Measurements from ENCODE around the gene MRPL51.

The MRPL51 gene

DNA sequence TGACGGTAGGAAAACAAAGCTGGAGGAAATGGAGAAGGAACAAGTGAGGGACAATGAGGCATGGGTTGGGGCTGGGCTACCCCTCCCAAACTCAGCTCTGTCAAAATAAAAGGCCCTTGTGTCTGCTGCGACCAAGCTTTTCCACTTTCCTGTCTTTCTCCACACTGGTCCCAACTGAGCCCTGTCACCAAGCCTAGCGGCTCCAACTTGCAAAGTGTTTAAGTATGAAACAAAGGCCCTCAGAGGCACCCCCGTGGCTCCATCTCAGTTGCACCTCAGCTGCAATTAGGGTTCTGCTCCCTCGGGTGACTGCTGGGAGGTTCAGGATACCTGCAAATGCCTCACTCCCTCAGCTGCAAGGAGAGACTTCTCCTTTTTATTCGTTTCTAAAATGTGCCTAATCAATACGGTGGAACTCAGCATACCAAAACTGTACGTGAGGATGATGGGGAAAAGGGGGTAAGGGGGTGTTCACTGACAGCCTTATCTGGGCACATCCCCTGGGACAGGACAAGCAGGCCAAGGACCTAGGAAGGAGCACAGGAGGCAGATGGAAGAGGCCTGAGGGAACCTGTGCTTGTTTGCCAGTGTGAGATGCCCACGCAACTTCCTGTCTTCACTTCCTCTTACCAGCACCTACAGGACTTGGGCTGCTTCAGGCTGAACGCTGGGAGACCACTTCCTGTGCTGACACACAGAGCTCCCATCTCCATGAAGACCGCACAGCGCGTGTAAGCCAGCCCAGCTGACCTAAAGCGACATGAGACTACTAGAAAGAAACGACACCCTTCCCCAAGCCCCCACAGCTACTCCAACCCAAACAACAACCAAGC lies 31.4 kb downstream of the MRPL51 start:
- no peak for DNase-seq (ENCODE audit: low spot score)

DNA sequence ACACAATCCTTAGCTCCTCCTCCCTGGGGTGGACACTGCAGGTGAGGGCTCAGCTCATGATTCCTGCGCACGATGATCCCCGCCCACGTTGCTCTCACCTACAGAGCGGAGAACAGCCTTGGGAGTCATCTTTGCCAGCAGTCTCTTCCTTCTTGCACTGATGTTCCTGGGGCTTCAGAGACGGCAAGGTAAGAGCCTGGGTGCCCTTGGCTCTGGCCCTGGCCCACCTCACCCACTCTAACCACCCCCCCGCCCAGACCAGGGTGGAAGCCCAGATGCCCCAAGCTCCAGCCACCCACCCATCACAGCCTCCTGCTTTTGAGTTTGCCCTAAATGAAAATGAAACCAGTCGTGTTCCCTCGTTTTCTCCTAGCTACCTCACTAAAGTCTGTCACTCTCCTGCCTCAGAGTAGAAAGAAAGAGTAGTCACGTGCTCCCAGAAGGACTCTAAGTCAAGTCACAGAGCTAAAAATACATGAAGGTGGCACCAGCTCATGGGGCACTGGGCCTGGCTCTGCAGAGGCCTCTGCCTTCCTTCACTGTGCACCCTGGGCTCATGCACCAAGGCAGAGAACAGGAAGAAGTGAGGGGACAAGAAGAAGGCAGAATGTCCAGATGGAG lies 32.2 kb downstream of the MRPL51 start:
- DNase-seq (ENCODE audit: low spot score): no peak

DNA sequence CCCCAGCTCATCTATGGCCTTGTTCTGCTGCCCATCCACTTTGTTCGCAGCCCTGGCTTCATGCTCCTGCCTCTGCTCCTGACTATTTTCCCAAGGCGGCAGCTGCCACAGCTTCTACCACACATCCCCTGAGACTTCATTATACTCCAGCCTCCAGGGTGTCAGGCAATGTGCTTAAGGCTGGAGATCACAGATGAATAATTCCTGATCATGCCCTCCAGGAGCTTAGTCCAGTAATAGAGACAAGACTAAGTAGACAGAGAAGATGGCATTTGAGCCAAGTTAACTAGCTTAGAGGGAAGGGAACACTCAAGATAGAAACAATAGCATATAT lies 34.1 kb downstream of the MRPL51 start:
- DNase-seq (ENCODE audit: low spot score): no peak

DNA sequence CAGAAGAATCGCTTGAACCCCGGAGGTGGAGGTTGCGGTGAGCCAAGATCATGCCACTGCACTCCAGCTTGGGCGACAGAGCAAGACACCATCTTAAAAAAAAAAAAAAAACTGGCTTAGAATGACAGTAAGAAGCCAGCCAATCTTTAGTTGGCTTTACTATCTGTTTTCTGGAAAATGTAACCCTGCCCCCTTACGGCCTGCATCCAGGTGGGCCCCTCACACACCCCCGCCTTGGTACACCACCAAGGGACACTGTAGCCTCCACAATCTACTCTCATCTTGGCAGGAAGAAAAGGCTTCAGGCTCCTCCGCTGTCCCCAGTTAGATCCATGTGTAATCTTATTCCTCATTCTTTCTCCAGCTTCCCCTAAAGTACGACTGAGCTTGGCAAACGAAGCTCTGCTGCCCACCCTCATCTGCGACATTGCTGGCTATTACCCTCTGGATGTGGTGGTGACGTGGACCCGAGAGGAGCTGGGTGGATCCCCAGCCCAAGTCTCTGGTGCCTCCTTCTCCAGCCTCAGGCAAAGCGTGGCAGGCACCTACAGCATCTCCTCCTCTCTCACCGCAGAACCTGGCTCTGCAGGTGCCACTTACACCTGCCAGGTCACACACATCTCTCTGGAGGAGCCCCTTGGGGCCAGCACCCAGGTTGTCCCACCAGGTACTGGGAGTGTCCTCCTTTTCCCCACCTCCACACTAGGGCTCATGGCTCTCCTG lies 34.6 kb downstream of the MRPL51 start:
- no peak for DNase-seq (ENCODE audit: low spot score)

DNA sequence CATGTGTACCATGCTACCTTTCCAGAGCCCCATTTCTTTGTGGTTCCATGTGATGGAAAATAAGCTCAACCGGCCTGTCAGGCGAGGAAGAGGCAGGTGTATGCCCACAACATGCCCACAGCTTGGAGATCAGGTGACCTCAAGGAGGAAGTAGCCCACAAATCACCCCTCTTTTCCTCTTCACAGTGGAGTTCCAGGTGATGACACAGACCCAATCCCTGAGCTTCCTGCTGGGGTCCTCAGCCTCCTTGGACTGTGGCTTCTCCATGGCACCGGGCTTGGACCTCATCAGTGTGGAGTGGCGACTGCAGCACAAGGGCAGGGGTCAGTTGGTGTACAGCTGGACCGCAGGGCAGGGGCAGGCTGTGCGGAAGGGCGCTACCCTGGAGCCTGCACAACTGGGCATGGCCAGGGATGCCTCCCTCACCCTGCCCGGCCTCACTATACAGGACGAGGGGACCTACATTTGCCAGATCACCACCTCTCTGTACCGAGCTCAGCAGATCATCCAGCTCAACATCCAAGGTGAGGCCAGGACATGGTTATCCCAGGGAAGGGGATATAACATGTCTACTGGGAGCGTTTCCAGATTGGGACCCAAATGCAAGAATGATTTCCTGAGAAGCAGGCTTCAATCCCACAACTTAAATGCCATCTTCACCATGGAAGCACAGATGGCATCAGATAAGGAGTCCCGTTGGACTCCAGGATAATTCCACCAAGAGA lies 35.7 kb downstream of the MRPL51 start:
- no peak for DNase-seq (ENCODE audit: low spot score)

DNA sequence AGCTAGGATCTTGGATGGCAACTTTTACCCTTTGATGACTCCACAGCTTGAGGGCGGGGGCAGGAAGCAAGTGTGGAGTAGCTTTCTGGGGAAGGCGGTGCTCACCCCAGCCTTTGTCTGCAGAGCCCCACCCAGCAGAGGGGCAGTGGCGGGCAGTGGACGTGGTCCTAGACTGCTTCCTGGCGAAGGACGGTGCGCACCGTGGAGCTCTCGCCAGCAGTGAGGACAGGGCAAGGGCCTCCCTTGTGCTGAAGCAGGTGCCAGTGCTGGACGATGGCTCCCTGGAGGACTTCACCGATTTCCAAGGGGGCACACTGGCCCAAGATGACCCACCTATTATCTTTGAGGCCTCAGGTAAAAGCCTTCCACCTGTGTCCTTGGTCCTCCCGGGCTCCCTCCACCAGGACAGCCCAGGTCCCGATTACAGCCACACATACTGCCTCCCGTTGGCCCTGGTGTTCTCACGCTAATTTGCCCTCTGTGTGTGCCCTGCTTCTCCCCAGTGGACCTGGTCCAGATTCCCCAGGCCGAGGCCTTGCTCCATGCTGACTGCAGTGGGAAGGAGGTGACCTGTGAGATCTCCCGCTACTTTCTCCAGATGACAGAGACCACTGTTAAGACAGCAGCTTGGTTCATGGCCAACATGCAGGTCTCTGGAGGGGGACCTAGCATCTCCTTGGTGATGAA lies 40.0 kb downstream of the MRPL51 start:
- no peak for DNase-seq (ENCODE audit: low spot score)

DNA sequence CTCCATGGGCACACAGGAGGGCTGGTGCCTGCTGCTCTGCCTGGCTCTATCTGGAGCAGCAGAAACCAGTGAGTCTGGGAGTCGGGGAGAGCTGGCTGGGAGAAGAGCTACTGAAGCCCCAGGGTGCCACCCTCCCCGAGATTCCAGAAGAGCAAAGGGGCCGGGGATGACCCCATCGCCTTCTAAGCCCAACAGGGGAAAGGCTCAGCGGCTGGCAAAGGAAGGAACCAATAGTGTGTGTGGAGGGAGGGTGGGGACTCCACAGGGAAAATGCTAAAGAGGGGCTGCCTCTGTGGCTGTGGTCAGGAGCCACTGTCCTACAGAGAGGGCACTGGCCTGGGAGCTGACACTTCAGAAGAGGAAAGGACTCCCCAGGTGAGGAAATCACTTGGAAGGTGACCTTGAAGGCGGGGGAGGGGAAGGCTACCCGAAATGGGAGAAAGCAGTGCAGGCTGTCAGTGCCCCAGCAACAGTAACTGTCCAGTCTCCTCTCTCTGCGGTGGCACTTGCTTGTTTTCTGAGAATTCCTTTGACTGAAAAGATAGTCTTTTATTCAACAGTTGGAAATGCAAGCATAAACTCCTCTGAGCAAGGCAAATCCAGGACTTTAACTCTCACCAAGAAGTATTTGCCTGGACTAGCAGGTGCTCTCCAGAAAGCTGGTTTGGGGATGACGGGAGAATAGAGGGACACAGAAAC lies 40.7 kb downstream of the MRPL51 start:
- DNase-seq (ENCODE audit: low spot score): peak; percentile 55

DNA sequence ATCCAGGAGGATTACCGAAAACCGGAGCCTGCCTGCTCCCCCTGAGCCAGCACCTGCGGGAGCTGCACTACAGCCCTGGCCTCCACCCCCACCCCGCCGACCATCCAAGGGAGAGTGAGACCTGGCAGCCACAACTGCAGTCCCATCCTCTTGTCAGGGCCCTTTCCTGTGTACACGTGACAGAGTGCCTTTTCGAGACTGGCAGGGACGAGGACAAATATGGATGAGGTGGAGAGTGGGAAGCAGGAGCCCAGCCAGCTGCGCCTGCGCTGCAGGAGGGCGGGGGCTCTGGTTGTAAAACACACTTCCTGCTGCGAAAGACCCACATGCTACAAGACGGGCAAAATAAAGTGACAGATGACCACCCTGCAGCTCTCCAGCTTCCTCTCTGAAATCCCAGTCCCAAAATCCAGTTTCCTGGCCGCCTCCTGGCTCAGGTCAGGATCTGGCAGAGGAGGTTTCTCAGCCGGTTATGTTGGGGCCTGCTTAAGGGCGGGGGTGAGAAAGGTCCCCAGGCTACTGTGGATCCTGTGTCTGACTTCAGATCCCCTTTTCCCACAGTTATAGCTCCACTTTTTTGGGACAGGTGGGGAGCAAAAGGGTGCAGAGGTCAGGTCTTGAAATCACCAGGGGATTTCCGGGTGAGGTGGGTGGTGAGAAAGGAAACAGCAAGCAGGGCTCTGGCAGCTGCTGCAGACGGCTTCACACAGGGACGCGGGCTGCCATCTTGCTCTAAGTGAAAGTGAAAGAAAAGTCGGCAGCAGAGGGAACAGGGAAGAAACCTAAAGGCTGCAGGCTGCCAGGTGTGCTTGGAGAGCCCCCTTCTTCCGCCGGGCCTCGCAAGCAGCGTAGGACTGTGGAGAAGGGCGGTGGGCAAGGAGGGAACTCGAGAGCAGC lies 41.5 kb downstream of the MRPL51 start, which contains the start of gene TAPBPL:
Gene TAPBPL (plus strand): TSS at position 695 of the 897 bp plus-strand sequence. CDS start 207 bp downstream, outside the sequence.
- peak; percentile 95 for DNase-seq (ENCODE audit: low spot score)

DNA sequence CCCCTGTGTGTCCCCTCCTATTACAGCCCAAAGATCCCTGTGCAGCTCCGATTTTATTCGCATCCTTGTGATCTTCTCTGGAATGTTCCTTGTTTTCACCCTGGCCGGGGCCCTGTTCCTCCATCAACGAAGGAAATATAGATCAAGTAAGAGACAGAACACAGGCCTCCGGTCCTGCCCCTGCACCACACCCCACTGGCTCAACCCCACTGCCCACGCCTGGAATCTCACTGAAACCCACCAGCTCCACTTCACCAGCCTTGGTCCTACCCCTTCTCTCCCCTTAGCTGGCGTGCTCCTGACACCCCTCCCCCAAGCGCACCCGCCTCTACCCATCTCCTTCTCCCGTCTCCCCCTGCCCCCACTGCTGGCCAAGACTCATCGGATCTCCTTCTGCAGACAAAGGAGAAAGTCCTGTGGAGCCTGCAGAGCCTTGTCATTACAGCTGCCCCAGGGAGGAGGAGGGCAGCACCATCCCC lies 42.2 kb downstream of the MRPL51 start:
- DNase-seq (ENCODE audit: low spot score): peak; percentile 50

DNA sequence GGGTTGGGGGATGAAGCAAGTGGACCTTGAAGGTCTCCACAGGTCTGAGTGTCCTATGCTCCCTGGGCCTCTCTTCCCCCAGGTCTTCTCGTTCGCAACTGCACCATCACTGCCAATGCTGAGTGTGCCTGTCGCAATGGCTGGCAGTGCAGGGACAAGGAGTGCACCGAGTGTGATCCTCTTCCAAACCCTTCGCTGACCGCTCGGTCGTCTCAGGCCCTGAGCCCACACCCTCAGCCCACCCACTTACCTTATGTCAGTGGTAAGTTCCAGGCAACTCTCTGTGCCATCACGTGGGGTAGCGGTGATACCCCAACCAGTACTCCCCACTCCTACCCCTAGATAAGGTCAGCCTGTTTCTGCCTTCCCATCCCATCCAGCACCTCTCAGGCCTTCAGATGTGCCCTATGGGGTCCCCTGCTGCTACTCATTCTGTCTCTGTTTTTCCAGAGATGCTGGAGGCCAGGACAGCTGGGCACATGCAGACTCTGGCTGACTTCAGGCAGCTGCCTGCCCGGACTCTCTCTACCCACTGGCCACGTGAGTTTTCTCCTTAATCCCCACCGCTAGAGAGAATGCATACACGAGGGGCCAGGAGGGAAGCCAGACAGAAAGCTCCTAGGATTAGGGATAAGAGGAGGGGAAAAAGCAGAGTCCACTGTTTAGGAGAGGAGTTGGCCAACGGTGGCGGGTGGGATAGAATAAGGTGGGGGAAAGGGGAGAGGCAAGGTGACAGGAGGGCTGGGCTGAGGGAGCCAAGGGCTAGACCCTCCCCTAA lies 42.8 kb downstream of the MRPL51 start:
- peak; percentile 25 for DNase-seq (ENCODE audit: low spot score)

DNA sequence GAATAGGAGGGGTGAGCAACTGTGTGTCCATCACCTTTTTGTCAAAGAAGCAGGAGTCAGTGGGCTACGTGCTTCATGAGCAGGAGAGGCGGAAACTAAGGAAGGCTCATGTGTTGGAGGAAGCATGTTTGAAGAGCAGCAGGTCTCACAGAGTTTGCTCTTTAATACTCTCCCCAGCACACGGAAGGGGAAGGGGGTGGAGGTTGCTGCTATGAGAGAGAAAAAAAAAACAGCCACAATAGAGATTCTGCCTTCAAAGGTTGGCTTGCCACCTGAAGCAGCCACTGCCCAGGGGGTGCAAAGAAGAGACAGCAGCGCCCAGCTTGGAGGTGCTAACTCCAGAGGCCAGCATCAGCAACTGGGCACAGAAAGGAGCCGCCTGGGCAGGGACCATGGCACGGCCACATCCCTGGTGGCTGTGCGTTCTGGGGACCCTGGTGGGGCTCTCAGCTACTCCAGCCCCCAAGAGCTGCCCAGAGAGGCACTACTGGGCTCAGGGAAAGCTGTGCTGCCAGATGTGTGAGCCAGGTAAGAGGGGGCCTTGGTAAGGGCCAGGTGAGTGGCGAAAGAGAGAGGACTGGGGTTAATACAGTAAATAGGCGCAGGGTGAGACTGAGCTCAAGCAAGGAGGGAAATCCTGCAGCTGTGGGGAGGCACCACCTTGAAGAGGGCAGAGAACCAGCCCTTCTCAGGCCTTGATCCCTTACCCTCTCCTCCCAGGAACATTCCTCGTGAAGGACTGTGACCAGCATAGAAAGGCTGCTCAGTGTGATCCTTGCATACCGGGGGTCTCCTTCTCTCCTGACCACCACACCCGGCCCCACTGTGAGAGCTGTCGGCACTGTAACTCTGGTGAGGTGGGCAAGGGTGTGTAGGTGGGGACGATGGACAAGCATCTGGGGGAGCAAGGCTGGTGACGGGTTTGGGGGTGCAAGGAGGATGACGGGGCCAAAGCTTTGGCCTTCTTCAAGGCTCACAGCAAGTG lies 48.1 kb downstream of the MRPL51 start, which contains the start of gene CD27:
Gene CD27 (plus strand): TSS at position 252 of the 985 bp plus-strand sequence. CDS start 141 bp downstream, at position 393.
- DNase-seq (ENCODE audit: low spot score): no peak

DNA sequence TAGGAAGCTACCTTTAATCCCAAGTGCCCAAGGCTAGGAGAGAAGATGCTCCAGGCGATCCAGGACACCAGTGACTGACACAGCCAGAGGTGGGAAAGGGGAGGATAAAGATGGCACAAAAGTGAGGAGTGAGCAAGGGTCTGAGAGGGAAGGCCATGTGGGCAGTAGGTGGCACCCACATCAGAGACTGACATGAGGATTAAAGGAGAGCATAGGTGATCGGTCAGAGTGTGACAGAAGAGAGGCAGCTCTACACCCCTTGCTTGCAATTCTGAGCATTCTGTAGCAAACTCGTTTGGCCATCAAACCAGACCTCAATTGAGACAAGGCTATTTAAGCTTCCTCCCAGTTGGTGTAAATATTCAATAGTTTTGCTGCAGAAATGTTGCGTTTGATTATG lies 49.0 kb downstream of the MRPL51 start:
- no peak for DNase-seq (ENCODE audit: low spot score)

DNA sequence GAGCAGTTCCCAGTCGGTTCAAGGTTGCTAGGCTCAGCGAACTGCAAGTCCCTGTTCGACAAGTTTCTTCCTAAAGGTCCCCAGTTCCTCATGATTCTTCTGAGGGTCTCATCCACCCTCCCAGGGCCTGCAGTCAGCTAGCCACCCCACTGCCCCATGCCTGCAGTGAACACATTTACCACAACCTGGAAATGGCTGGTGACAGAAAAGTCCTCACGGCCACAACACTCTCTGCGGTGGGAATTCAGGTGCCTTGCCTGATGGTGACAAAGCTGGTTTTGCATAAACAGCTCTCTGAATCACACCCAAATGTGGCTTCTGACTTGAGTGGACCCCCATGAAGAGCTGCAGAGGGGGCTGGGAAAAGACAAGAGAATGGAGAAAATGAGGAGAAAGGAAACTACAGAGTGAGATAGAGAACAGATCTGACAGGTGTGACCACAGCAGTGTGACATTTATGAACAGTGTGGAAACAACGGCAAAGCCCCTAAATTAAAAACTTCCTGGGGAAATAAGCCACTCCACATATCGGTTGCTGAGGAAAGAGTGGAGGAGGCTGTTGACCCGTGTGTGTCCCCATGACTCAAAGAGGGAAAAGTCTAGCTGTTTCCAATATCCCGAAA lies 49.6 kb downstream of the MRPL51 start:
- no peak for DNase-seq (ENCODE audit: low spot score)

DNA sequence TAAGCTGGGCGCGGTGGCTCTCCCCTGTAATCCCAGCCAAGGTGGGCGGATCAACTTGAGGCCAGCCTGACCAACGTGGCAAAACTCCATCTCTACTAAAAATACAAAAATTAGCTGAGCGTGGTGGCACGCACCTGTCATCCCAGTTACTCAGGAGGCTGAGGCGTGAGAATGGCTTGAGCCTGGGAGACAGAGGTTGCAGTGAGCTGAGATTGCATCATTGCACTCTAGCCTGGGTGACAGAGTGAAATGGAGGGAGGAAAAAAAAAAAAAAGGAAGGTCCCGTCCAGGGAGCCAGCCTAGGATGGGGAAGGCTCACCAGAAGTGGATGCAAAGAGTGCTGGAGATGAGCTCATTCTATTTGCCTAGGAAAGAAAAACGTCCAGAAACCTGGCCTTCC lies 50.2 kb downstream of the MRPL51 start:
- no peak for DNase-seq (ENCODE audit: low spot score)
